Ovary (tissue), 3 donors: Measurements from ENCODE around the gene FAM117B.

Source experiments
- EP300 ChIP-seq: sonication (generic); formaldehyde crosslinking; IDR thresholded peaks from one replicate; pipeline ENCODE4 v1.6.1; 2017; ENCODE audit warnings: antibody characterized with exemption
- TF ChIP-seq, protein P1 (sequence below), 3 donors: fragments of 450-650 bp in 2 of 3; fragments of 200-600 bp in 1 of 3; IDR thresholded peaks; one replicate each; pipeline versions ENCODE4 v1.5.1 to v1.8.0; 2016 to 2022; ENCODE audit warnings: antibody characterized with exemption in 3 of 3, mild to moderate bottlenecking in 1 of 3
- donor health status: DM: no; HTN: no; CAD: no.

- TF ChIP-seq, protein P1, sequence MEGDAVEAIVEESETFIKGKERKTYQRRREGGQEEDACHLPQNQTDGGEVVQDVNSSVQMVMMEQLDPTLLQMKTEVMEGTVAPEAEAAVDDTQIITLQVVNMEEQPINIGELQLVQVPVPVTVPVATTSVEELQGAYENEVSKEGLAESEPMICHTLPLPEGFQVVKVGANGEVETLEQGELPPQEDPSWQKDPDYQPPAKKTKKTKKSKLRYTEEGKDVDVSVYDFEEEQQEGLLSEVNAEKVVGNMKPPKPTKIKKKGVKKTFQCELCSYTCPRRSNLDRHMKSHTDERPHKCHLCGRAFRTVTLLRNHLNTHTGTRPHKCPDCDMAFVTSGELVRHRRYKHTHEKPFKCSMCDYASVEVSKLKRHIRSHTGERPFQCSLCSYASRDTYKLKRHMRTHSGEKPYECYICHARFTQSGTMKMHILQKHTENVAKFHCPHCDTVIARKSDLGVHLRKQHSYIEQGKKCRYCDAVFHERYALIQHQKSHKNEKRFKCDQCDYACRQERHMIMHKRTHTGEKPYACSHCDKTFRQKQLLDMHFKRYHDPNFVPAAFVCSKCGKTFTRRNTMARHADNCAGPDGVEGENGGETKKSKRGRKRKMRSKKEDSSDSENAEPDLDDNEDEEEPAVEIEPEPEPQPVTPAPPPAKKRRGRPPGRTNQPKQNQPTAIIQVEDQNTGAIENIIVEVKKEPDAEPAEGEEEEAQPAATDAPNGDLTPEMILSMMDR (IDR thresholded peaks at IDR 0.05): no peak
- no peak for TF ChIP-seq EP300
Observed at GRCh38 chr2:202786842-202787241, 152.1 kb downstream of the FAM117B start.
